NB4 (cell line): ENCODE results near the gene XYLT1.

Experiments
- CTCF ChIP-seq: IDR thresholded peaks from one replicate; pipeline ENCODE4 v1.5.1; 2012; ENCODE audit warnings: low read depth, low read length
- POLR2A ChIP-seq: IDR thresholded peaks from 2 replicates; pipeline ENCODE4 v1.6.1; 2011; ENCODE audit warnings: mild to moderate bottlenecking; ENCODE audit not compliant: insufficient read length; ENCODE audit errors: extremely low read depth

DNA sequence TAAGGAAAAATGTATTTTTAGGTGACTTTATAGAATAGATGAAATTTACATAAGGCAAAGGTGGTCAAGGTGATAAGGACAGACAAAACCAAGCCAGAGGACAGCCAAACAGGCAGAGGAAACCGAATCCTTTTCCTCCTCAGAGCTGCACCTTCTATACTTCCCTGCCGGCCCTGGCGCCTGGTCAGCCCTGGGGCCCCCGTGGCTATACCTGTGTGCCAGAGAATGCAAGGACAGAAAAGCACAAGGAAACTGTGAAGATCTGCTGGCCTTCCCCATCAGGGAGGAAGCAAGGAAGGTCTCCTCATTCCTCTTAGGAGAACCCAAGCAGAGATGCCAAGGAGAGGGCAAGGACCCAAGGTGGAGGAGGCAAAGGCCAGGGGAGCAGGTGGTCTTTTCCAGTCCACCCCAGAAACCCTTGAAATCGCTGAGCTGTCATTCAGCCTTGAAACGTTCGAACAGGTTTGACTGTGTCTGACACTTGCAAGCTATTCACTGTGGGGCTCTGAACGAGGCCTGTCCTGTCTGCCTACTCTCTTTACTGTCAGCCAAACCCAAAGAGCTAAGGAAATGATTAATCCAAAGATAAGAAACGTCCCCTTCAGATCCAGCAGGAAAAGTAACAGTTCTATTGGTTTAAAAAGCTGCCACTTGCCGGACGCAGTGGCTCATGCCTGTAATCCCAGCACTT is 114.4 kb downstream of the XYLT1 start:
- TF ChIP-seq CTCF = no peak
- no peak for TF ChIP-seq POLR2A
